ENCODE data around the gene TRABD2B. TPM values are rescaled to one million over a fixed set of nuclear protein-coding genes. Genes with fewer than 3 reads are reported as not detected.

Gene TRABD2B
- total RNA-seq, 3 donors from 2014 or later (not counting 1 experiment from before 2014, with no cell fraction given) = not detected

DNA sequence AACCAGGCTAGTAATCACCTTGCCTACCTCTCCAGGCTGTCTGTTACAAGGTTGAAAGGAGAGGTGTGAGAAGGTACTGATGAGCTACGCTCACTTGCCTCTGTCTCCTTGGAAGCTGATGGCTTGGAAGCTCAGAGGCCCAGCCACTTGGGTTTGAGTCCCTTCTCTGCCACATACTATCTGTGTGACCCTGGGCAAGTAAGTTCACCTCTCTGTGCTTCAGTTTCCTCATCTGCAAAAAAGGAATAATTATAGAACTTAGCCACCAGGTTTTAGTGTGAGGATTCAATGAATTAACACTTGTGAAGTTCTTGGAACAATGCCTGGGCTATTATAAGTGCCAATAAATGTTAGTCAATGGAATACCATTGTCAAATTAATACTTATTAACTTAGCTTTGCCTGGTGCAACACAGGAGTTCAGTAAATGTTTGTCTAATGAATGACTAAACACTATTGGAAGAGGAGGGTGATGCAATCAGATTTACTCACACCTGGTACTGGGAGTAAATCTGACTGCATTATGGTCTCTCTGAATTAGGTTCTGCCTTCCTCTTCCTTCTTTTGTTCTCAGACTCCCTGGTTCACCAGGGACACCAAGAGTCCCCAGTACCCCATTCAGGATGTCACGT, 55.5 kb downstream of the TRABD2B start:
- no peak overlapping the region for H3K27ac ChIP-seq (ENCODE audit: low read length)
- no peak for ATAC-seq

GRCh38 chr1:47940779-47941178, 56.4 kb downstream of the TRABD2B start:
- Mint-ChIP-seq H3K9me3 (no peaks in the 10 kb centered on the region), H3K36me3 (no peaks in the 10 kb centered on the region), H3K4me1 (no peaks in the 10 kb centered on the region), H3K4me3 (no peak overlapping the region), H3K27me3 (ENCODE audit: low read depth in 2 of 2) (peaks cover 15 to 25% of the 10 kb centered on the region in 2 donors), H3K27ac (no peak overlapping the region)
- TF ChIP-seq, protein P1, sequence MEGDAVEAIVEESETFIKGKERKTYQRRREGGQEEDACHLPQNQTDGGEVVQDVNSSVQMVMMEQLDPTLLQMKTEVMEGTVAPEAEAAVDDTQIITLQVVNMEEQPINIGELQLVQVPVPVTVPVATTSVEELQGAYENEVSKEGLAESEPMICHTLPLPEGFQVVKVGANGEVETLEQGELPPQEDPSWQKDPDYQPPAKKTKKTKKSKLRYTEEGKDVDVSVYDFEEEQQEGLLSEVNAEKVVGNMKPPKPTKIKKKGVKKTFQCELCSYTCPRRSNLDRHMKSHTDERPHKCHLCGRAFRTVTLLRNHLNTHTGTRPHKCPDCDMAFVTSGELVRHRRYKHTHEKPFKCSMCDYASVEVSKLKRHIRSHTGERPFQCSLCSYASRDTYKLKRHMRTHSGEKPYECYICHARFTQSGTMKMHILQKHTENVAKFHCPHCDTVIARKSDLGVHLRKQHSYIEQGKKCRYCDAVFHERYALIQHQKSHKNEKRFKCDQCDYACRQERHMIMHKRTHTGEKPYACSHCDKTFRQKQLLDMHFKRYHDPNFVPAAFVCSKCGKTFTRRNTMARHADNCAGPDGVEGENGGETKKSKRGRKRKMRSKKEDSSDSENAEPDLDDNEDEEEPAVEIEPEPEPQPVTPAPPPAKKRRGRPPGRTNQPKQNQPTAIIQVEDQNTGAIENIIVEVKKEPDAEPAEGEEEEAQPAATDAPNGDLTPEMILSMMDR (IDR thresholded peaks at IDR 0.05) = no peak
- intact Hi-C loops (cut with micrococcal nuclease) = no loop called here
- H3K36me3 ChIP-seq (ENCODE audit: control insufficient read depth, insufficient read depth, low read length) = no peaks in the 10 kb centered on the region
- H3K27me3 ChIP-seq (ENCODE audit: control insufficient read depth, insufficient read depth, low read length) = no peaks in the 10 kb centered on the region
- 71% methylated on average over 5 of the region's 5 CpGs for WGBS (ENCODE audit: insufficient coverage)
- H3K4me1 ChIP-seq (ENCODE audit: control insufficient read depth, insufficient read depth, low read length) = no peaks in the 10 kb centered on the region
- DNase-seq (no peak), ATAC-seq (no peak)
- no peak overlapping the region for H3K27ac ChIP-seq (ENCODE audit: low read length)
- no peaks in the 10 kb centered on the region for H3K9me3 ChIP-seq (ENCODE audit: control insufficient read depth, insufficient read depth, low read length)
- no peak overlapping the region for H3K4me3 ChIP-seq (ENCODE audit: low read length)

More for the DNA sequence above, 55.5 kb downstream of the TRABD2B start:
- H3K4me1 ChIP-seq (ENCODE audit: control insufficient read depth, insufficient read depth, low read length) = no peaks in the 10 kb centered on the region
- Mint-ChIP-seq H3K27ac (no peak overlapping the region), H3K36me3 (no peaks in the 10 kb centered on the region), H3K27me3 (ENCODE audit: low read depth in 2 of 2) (peaks cover 15 to 25% of the 10 kb centered on the region in 2 donors), H3K4me1 (no peaks in the 10 kb centered on the region), H3K4me3 (no peak overlapping the region), H3K9me3 (no peaks in the 10 kb centered on the region)
- TF ChIP-seq, protein P1 (IDR thresholded peaks at IDR 0.05) = no peak
- intact Hi-C loops (cut with micrococcal nuclease) = no loop called here
- 79% methylated on average over 2 of the region's 2 CpGs for WGBS (ENCODE audit: insufficient coverage)
- no peaks in the 10 kb centered on the region for H3K9me3 ChIP-seq (ENCODE audit: control insufficient read depth, insufficient read depth, low read length)
- H3K36me3 ChIP-seq (ENCODE audit: control insufficient read depth, insufficient read depth, low read length) = no peaks in the 10 kb centered on the region
- no peaks in the 10 kb centered on the region for H3K27me3 ChIP-seq (ENCODE audit: control insufficient read depth, insufficient read depth, low read length)
- H3K4me3 ChIP-seq (ENCODE audit: low read length) = no peak overlapping the region
- DNase-seq = no peak

DNA sequence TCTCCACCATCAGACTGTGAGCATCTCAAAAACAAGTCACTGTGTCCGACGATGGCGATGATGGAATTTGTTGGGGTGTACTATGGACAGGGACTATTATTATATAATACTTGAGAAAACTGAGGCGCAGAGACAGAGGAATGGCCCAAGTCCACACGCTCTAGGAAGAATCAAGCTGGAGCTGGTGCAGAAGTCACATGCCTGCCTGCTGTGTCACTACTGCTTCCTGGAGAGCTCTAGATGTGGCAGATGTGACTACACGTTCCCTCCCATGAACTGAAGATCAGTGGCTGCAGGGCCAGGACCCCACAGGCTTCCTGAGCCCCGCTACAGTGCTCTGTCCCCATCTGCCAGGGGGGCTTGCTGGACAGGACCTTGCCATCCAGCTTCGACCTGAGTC, 56.9 kb downstream of the TRABD2B start:
- peaks cover 15 to 25% of the 10 kb centered on the region in 2 donors for H3K27me3 Mint-ChIP-seq (ENCODE audit: low read depth in 2 of 2)
- no peak overlapping the region for H3K4me3 Mint-ChIP-seq
- Histone ChIP-seq H3K4me1 (ENCODE audit: control insufficient read depth, insufficient read depth, low read length) (no peaks in the 10 kb centered on the region), H3K9me3 (ENCODE audit: control insufficient read depth, insufficient read depth, low read length) (no peaks in the 10 kb centered on the region), H3K27ac (ENCODE audit: low read length) (no peak overlapping the region), H3K4me3 (ENCODE audit: low read length) (no peak overlapping the region), H3K27me3 (ENCODE audit: control insufficient read depth, insufficient read depth, low read length) (no peaks in the 10 kb centered on the region), H3K36me3 (ENCODE audit: control insufficient read depth, insufficient read depth, low read length) (no peaks in the 10 kb centered on the region)
- H3K4me1 Mint-ChIP-seq = no peaks in the 10 kb centered on the region
- no peaks in the 10 kb centered on the region for H3K9me3 Mint-ChIP-seq
- intact Hi-C loops (cut with micrococcal nuclease) = no loop called here
- WGBS (ENCODE audit: insufficient coverage) = 57% methylated on average over 8 of the region's 8 CpGs
- no peaks in the 10 kb centered on the region for H3K36me3 Mint-ChIP-seq
- ATAC-seq (no peak), DNase-seq (no peak)
- TF ChIP-seq, protein P1 (IDR thresholded peaks at IDR 0.05) = no peak
- no peak overlapping the region for H3K27ac Mint-ChIP-seq

DNA sequence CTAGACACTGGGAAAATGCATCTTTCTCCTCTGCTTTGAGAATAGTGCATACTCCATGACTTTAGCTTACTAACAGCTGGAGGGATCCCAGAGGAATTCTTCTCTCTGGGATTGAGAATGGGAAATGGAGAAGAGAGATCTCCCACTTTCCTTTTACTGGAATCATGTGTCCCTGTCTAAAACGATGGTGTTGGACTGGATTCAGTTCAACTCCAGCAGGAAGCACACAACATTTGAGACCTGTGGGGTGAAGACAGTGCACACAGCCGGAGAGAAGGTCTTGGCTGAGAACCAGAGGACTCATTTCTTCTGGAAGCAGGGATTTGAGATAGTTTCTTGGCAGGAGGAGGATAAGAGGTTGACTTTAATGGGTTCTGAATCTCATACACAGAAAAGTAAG, 58.7 kb downstream of the TRABD2B start:
- intact Hi-C loops (cut with micrococcal nuclease) = no loop called here
- Mint-ChIP-seq H3K4me1 (no peaks in the 10 kb centered on the region), H3K9me3 (no peaks in the 10 kb centered on the region), H3K27me3 (ENCODE audit: low read depth in 2 of 2) (peaks cover 4 to 16% of the 10 kb centered on the region in 2 donors), H3K4me3 (no peak overlapping the region), H3K36me3 (no peaks in the 10 kb centered on the region), H3K27ac (no peak overlapping the region)
- no peaks in the 10 kb centered on the region for H3K36me3 ChIP-seq (ENCODE audit: control insufficient read depth, insufficient read depth, low read length)
- no peak for ATAC-seq
- TF ChIP-seq, protein P1 (IDR thresholded peaks at IDR 0.05) = no peak
- 35% methylated on average over 2 of the region's 2 CpGs for WGBS (ENCODE audit: insufficient coverage)
- no peaks in the 10 kb centered on the region for H3K9me3 ChIP-seq (ENCODE audit: control insufficient read depth, insufficient read depth, low read length)
- DNase-seq = no peak
- no peaks in the 10 kb centered on the region for H3K4me1 ChIP-seq (ENCODE audit: control insufficient read depth, insufficient read depth, low read length)
- H3K27ac ChIP-seq (ENCODE audit: low read length) = no peak overlapping the region
- H3K27me3 ChIP-seq (ENCODE audit: control insufficient read depth, insufficient read depth, low read length) = peaks cover 2% of the 10 kb centered on the region
- no peak overlapping the region for H3K4me3 ChIP-seq (ENCODE audit: low read length)

Measured in natural killer cell (primary cell).